Inflammatory macrophage (primary cell): ENCODE measurements around the gene PRRC1.
"Not testable (repeated sequence)": the region's sequence is repeated elsewhere in the genome, so short reads cannot be mapped to it uniquely, and the experiment has no call there.

Experiments
- DNase-seq, 2 donors: peaks; one replicate each; pipeline ENCODE4 v3.0.0-alpha.2; 2020 to 2022

The PRRC1 gene

GRCh38 chr5:127545249-127545648, 27.8 kb downstream of the PRRC1 start:
- DNase-seq = not testable (repeated sequence)

GRCh38 chr5:127549551-127549950, 32.1 kb downstream of the PRRC1 start:
- DNase-seq = no peak

GRCh38 chr5:127550652-127551409, 33.4 kb downstream of the PRRC1 start:
- no peak for DNase-seq

- DNase-seq = no peak
Measured at GRCh38 chr5:127551410-127552041, 34.1 kb downstream of the PRRC1 start.

- no peak for DNase-seq
Measured at GRCh38 chr5:127555826-127556225, 38.4 kb downstream of the PRRC1 start.

GRCh38 chr5:127556609-127557334, 39.3 kb downstream of the PRRC1 start:
- no peak for DNase-seq

GRCh38 chr5:127558273-127558672, 40.8 kb downstream of the PRRC1 start:
- DNase-seq = no peak

GRCh38 chr5:127561254-127561653, 43.8 kb downstream of the PRRC1 start:
- DNase-seq = no peak

- peak in 1 of 2 donors; percentile 5 for DNase-seq
Measured at GRCh38 chr5:127562252-127562651, 44.8 kb downstream of the PRRC1 start.

- DNase-seq = no peak
Measured at GRCh38 chr5:127563136-127563535, 45.7 kb downstream of the PRRC1 start.

GRCh38 chr5:127564002-127564769, 46.7 kb downstream of the PRRC1 start:
- peak; percentile 67 to 71 for DNase-seq

- no peak for DNase-seq
Measured at GRCh38 chr5:127565586-127566270, 48.3 kb downstream of the PRRC1 start.

GRCh38 chr5:127567026-127567768, 49.8 kb downstream of the PRRC1 start:
- no peak for DNase-seq

GRCh38 chr5:127568166-127568565, 50.7 kb downstream of the PRRC1 start:
- no peak for DNase-seq

GRCh38 chr5:127569471-127569870, 52.0 kb downstream of the PRRC1 start:
- DNase-seq = not testable (repeated sequence)

- DNase-seq = no peak
Measured at GRCh38 chr5:127571314-127572131, 54.1 kb downstream of the PRRC1 start.

GRCh38 chr5:127572930-127573329, 55.5 kb downstream of the PRRC1 start:
- no peak for DNase-seq

- DNase-seq = no peak
Measured at GRCh38 chr5:127574852-127575679, 57.6 kb downstream of the PRRC1 start.

GRCh38 chr5:127577458-127577857, 60.0 kb downstream of the PRRC1 start:
- no peak for DNase-seq

GRCh38 chr5:127580731-127581130, 63.3 kb downstream of the PRRC1 start:
- no peak for DNase-seq
